NCI-H2171 (cell line): Measurements from ENCODE around the gene ALKBH8.
"Not testable (repeated sequence)": the region's sequence is repeated elsewhere in the genome, so short reads cannot be mapped to it uniquely, and the experiment has no call there.

Source experiments
- DNase-seq: peaks from one replicate; lab custom pipeline; 2025; lab: John Stamatoyannopoulos, UW

Gene ALKBH8

DNA sequence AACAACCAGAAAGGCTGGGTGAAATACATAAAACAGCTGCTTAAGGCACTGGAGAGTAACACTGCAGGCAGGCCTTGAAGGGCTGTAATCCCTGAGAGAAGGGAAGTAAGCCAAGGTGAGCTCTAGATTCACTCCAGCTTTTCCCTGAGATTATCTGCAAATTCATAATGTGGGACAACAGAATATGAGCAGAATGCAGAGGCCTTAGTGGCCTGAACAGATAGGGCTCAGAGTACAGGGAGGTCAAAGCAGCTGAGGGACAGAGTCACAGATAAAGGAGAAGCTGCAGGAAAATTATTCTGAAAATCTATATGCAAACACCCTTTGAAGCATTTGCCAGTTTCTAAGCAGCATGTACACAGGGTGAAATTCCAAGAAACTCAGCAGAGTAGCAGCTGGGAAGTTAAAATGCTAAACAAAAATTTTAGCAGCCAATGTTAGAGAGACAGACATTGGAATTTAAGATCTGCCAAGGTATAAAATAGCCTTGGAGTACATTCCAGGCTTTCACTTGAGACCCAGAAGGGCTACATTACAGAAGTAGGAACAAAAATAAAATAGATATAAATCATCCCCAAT lies 59.8 kb downstream of the ALKBH8 start:
- no peak for DNase-seq

DNA sequence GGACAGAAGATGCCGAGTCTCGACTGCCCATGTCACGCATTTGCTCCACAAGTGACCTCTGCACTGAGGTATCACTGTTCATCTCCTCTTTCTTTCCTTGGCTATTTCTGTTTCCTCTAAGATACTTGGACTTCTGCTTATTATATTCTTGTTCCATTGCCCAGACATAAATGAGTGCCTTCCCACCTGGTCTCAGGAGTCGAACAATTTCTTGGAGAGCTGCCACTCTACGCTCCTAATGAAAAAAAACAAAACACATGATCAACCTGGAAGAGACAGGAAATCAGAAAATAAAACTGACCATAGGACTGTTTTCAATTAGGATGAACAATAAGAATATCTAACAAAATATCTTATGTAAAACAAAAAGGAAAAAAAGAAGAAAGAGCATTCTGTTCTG lies 60.6 kb downstream of the ALKBH8 start:
- no peak for DNase-seq

DNA sequence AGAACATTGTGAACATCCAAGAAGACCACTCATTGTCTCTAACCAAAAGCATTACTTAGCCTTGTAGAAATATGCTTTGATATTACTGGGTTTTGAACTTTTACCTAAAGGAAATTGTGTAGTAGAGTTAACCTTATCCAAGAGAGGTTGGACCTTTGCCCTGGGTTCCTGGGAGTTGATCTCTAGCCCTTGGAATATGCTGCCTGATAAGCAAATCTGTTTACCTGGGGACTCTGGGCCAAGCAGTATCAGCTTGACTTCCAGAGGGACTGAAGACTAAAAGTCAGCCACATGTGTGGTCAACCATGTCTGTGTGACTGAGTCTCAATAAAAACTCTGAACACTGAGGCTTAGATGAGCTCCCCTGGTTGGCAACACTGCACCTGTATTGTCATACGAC lies 63.8 kb downstream of the ALKBH8 start:
- no peak for DNase-seq

DNA sequence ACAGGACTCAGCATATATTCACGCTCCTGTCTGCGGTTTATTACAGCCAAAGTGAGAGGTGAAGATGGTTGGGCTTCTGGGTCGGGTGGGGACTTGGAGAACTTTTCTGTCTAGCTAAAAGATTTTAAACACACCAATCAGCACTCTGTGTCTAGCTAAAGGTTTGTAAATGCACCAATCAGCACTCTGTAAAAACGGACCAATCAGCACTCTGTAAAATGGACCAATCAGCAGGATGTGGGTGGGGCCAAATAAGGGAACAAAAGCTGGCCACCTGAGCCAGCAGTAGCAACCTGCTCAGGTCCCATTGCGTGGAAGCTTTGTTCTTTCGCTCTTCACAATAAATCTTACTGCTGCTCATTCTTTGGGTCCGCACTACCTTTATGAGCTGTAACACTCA lies 68.2 kb downstream of the ALKBH8 start:
- DNase-seq: not testable (repeated sequence)

DNA sequence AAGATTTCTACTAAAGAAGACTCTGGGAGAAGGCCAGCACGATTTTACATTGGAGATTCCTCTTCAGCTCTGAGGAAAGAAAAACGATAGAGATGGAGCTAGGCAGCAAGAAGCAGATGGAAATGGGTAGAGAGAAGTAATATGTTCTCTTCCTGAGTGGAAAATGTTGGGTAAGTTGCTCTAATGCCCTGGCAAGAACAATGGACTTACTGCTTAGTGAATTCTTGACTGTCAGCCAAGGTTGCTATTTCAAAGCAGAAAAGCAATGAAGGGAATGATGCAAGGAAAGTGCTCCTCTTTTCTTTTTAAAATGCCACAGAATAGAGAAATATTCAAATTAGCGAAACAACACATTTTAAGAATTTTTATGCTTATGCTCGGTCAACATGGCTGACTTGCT lies 69.5 kb downstream of the ALKBH8 start:
- no peak for DNase-seq

DNA sequence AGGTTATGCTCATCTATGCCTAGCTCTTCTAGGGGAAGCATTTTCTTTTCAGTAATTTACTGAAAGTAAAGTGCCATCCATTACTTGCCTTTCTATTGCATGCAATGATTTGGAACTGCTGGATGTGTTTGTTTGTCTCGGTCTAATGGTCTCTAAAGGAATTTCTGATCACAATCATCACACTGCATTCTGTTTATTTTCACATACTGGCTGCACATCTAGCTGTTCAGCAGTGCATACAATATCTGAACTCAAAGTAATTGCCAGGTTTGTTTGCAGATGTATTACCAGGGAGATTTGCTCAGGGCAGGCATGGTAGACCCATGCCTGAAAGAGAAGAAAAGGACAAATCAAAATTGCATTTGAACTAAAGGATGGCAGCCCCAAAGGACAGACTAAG lies 71.5 kb downstream of the ALKBH8 start:
- DNase-seq: no peak

DNA sequence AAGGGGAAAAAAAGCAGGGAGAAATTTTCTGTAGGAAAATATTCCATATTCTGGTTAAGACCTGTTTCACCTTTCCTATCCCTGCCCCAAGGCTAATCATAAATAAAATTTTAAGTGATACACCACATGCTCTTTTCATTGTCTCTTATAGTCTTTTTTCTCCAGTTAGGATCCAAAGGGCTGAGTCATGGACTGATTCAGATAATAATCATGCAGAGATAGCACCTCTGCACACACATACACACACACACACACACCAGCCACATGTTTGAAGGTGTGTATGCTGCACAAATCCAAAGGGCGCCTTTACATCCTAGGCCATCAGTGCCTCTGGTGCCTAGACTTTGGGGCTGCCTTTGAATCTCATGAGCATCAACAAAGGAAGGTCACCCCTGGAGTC lies 72.4 kb downstream of the ALKBH8 start:
- no peak for DNase-seq

DNA sequence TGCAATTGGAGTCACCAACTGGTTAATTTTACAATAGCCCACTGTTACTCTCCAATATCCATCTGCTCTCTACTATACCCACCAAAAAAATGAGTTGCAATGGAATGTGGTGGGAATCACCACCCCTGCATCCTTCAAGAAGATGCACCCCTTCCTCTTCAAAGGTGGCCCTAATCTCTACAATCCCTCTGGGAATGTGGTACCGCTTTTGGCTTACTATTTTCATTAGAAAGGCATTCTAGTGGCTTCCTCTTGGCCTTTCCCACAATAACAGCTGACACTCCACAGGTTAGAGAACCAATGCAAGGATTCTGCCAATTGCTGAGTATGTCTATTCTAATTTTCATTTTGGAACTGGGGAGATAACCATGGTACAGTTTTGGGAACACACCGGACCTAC lies 74.7 kb downstream of the ALKBH8 start:
- DNase-seq: no peak

DNA sequence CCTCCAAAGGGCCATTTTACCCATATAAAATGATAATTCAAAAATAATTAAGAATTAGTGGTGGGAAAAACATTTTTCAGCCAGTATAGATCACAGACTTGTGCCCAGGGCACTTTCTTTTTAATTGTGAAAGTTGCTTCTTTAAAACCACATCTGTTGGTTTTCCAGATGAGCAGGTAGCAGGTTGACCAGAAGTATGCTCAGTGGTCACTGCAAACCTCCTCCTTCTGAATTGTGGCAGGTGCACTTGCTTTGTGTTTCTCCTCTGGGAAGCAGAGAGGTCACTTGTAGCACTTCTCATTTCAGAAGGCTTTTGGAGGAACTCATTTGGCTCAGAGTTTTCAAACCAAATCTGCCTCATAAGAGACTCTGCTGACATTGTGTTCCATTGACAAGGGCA lies 83.3 kb downstream of the ALKBH8 start:
- DNase-seq: no peak

DNA sequence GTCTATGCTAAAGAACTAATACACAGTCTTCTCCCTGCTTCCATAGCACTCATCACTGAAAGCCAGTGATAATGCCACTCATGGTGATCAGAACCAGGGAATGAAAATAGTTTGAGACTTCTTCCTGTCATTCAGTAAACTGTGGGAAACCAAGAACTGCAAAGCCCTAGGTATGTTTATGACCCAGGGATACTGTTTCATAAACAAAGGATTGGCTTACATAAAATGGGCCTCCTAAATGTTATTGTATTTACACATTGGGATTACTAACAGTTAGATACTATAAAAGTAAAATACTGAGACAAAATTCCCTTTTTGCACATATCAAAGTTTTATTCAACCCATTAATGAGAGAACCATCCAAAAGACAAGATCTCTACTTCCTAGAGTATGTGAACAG lies 86.6 kb downstream of the ALKBH8 start:
- no peak for DNase-seq

DNA sequence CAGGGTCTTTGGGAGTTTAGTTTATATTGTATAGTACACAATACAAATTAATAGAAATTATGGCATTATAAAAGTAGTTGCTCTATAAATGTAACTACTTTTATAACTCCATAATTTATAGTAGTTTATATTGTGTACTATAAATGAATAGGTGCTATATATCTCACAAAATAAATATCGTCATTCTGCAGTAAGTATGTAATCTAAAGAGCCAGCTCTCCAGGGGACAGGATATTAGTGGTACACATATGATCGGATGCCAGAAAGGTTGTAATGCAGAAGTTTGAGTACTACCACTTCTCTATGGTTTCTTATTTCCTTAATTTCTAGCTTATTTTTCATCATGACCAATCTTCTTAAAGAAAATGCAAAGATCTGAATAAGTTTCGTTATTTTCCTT lies 87.7 kb downstream of the ALKBH8 start:
- no peak for DNase-seq

DNA sequence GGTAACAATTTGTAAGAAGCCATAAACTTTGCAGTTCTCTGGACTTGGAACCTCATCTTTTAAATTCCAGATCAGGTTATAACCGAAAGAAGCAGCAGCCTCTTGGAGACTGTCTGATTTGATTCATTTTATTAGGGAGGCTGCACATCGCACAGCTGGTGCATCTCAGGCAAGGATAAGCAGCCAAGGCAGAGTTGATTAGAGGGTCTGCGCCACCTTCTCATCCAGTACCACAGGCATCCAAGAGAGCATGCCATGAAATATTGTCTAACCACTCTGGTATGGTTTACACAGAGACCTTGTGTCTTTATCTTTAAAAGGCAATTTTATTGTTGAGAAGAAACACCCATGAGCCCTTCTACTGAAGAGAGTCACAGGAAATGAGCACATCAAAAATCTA lies 91.7 kb downstream of the ALKBH8 start:
- no peak for DNase-seq

DNA sequence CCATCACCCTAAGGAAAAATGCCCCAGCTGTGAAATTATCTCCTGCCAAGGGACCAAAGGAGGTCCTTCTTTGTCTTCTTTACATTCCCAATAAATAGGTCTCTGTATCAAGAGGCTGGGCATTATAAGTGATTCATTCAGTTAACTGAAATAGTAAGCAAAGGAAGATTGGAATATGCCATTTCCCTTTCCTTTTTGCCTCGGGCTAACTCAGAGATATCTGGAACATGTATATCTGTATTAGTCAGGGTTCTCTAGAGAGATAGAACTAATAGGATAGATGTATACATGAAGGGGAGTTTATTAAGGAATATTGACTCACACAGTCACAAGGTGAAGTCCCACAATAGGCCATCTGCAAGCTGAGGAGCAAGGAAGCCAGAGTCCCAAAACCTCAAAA lies 92.6 kb downstream of the ALKBH8 start:
- no peak for DNase-seq

DNA sequence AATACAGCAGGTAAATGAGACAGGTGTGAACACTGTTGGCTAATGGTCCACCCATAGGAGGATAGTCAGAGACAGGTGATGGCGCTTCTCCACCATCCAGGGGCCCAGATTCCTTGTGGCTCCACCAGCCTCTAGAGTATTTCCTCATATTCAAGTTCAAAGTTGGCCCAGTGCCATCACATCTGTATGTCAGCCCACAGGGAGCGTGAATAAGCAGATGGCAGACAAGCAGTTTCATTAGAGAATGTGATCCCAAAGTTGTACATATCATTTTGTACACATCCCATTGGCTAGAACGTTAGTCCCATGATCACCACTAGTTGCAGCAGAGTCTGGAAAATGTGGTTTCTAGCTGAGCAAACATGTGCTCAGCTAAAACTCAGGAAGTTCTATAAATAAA lies 96.9 kb downstream of the ALKBH8 start:
- DNase-seq: peak; percentile 74

DNA sequence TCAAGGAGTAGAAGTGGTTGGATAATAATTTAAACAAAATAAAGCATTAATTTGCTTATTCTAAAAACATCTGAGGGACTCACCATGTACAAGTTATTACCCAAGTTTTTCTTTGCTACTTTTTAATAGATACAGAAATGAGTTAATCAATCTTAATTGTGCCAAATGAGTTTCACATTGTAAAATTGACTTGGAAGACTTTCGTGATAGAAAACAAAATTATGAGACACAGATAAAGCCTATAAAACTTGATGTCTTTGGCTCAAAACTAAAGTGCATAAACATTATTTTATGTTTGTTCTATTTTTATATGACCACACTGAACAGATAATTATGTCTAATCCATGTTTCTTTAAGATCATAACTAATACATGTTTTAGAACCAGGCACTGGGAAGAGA lies 97.8 kb downstream of the ALKBH8 start:
- no peak for DNase-seq

DNA sequence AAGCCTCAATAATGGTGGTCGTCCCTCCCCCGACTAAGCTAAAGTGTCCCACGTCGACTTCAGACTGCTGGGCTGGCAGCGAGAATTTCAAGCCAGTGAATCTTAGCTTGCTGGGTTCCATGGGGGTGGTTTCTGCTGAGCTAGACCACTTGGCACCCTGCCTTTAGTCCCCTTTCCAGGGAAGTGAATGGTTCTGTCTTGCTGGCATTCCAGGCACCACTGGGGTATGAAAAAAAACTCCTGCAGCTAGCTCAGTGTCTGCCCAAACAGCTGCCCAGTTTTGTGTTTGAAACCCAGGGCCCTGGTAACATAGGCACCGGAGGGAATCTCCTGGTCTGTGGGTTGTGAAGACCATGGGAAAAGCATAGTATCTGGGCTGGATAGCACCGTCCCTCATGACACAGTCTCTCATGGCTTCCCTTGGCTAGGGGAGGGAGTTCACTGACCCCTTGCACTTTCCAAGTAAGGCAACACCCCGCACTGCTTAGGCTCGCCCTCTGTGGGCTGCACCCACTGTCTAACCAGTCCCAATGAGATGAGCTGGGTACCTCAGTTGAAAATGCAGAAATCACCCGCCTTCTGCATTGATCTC lies 99.2 kb downstream of the ALKBH8 start:
- not testable (repeated sequence) for DNase-seq

DNA sequence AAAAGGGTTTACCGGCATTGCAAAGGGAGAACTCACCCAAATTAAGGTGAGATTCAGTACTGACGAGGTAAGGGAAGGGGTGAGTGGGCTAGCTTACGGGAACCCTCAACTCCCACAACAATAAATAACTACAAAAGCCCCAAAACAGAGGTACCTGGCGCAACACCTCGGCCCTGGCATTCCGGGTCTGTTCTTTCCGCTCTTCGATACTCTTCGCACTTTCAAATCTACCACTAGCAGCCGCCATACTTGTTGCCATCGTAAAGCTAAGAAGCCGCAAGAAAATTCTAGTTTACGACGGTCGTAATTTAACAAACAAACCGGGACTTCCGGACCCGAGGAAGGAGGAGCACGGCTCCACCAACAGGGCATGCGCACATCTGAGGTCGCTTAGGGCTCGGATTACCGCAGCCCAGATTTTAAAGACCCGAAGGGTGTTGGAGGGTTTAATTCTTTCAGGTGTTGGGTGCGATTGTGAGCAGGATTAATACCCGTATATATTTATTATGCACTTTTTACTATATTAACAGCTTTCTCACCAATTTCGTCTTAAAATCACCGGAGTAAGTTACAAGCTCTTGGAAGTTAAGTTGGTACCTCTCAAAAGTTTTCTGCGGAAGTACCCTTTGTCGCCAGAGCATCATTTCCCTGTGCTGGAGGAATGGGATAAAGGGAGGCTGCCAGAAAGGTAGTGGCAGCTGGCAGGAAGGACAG lies 107.8 kb downstream of the ALKBH8 start, which contains the start of gene CWF19L2:
Gene CWF19L2 (minus strand): TSS at position 268 of the 714 bp plus-strand sequence. CDS start 9 bp downstream, at position 259.
- DNase-seq: peak; percentile 79

DNA sequence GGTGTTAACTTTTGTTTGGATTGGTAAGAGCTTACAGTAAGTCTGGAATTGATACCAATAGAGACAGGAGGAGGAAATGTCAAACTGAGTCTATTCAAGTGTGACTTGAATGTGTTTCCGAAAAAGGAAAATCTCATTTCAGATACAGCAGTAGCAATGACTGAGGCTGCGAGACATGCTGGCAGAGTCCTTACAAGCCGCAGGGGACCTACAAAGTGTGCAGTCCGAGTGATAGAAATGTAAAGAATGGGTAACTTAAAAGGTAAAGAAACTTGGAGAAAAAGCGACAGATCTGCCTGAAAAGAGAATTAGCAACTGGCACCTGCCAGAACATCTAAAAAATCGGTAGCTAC lies 108.4 kb downstream of the ALKBH8 start:
- peak; percentile 3 for DNase-seq

DNA sequence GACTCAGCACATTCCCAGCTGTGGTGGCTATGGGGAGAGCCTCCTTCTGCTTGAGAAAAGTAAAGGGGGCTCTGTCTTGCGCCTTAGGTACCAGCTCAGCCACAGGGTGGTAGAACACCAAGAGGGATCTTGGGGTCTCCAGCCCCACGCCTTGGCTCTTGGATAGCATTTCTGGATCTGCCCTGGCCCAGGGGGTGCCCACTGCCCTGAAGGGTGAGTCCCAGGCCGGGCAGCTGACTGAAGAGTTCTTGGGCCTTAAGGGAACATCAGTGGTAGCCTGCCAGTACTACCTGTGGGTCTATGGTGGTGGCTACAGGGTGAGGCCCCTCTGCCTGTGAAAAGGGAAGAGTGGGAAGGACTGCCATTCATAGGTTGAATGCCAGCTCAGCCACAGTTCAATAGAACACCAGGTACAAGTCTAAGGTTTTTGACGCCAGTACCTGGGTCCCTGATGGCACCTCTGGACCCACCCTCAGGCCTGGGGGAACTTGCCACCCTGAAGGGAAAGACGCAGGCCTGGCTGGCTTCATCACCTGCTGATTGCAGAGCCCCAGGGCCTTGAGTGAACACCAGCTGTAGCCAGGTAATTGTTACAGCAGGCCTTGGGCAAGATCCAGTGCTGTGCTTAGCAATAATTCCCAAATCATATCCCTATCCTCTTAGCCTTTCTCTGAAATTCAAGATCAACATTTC lies 111.8 kb downstream of the ALKBH8 start:
- DNase-seq: no peak
